HepG2 (cell line): ENCODE data around the gene AMTN. TPM values are rescaled to one million over a fixed set of nuclear protein-coding genes. Genes with fewer than 3 reads are reported as not detected.
A peak's percentile ranks its signal among the peaks of the same experiment; 100 is the strongest.

Source experiments
- ATAC-seq: fragments of 200-7000 bp; cut with Tn5 transposase; 3 replicates; pipeline ENCODE4 v1.9.1; 2020; ENCODE audit warnings: mild to moderate bottlenecking, moderate library complexity
- BruUV-seq: library from RNA; stranded (reverse); fragments of 400-500 nt; replicated peaks from 2 replicates; lab custom pipeline; 2021; lab: Mats Ljungman, UMichigan
- CTCF ChIA-PET: fragments of 300-600 bp; formaldehyde crosslinking; extraction: SDS; loops from one replicate; lab custom pipeline; 2021; ENCODE audit warnings: low total read pairs, inconsistent platforms, low intra/inter-chr PET ratio; lab: Yijun Ruan, JAX
- POLR2A ChIA-PET: fragments of 350-600 bp; sonication (Branson Sonifier 250); formaldehyde crosslinking; loops from one replicate; lab custom pipeline; 2020; ENCODE audit warnings: antibody characterized with exemption, inconsistent platforms; lab: Yijun Ruan, JAX
- DNase-seq: peaks from one replicate; pipeline ENCODE4 v3.0.0-alpha.2; 2015; ENCODE audit warnings: low spot score
- FAIRE-seq: peaks from 3 replicates; lab custom pipeline; 2011; peaks lifted over from hg19 to GRCh38; lab: Jason Lieb, UNC
- H2AFZ ChIP-seq: one replicate; pipeline ENCODE4 v1.6.1; 2011; ENCODE audit warnings: low read length, inconsistent platforms
- H3K27ac ChIP-seq: fragments of 300-600 bp; 3 replicates; pipeline ENCODE4 v1.8.0; 2011; ENCODE audit warnings: mixed run types, mild to moderate bottlenecking, mixed read lengths, low read length, inconsistent platforms; ENCODE audit not compliant: insufficient read depth; ENCODE audit errors: extremely low read length
- H3K27me3 ChIP-seq, 2 experiments: fragments of 200-600 bp in 1 of 2; 2 replicates in 1 of 2; 3 replicates in 1 of 2; pipeline versions ENCODE4 v1.6.0 to v1.8.0; 2011; ENCODE audit warnings: low read length in 2 of 2, mild to moderate bottlenecking in 2 of 2, moderate library complexity in 2 of 2, inconsistent platforms in 1 of 2; ENCODE audit not compliant: insufficient read depth in 2 of 2, control insufficient read depth in 1 of 2
- H3K36me3 ChIP-seq, 2 experiments: fragments of 200-600 bp in 1 of 2; replicated peaks in 1 of 2; 2 replicates in 1 of 2; 3 replicates in 1 of 2; pipeline versions ENCODE4 v1.5.1 to v1.8.0; 2011; ENCODE audit warnings: low read length in 2 of 2, inconsistent platforms in 1 of 2; ENCODE audit not compliant: insufficient read depth in 2 of 2, control insufficient read depth in 1 of 2
- H3K4me1 ChIP-seq: 2 replicates; pipeline ENCODE4 v1.5.1; 2012; ENCODE audit warnings: low read length, inconsistent platforms; ENCODE audit not compliant: insufficient read depth
- H3K4me2 ChIP-seq: 2 replicates; pipeline ENCODE4 v1.6.0; 2011; ENCODE audit warnings: low read depth, low read length, inconsistent platforms
- H3K4me3 ChIP-seq, 3 experiments: fragments of 200-600 bp in 1 of 3; sonication (generic), shearing (Covaris generic) in 1 of 3; replicated peaks in 1 of 3; 2 replicates each; pipeline ENCODE4 v1.5.1; 2011 to 2016; ENCODE audit warnings: low read length in 3 of 3, inconsistent platforms in 2 of 3, low read depth in 2 of 3, mild to moderate bottlenecking in 2 of 3, control low read depth in 1 of 3, mixed read lengths in 1 of 3; ENCODE audit not compliant: insufficient read depth in 1 of 3
- H3K79me2 ChIP-seq: one replicate; pipeline ENCODE4 v1.6.1; 2011; ENCODE audit warnings: low read length, inconsistent platforms; ENCODE audit not compliant: insufficient read depth
- H3K9ac ChIP-seq: 2 replicates; pipeline ENCODE4 v1.6.0; 2011; ENCODE audit warnings: mild to moderate bottlenecking, low read depth, low read length, inconsistent platforms; ENCODE audit not compliant: insufficient read depth
- H3K9me3 ChIP-seq: 2 replicates; pipeline ENCODE4 v1.5.1; 2012; ENCODE audit warnings: mild to moderate bottlenecking, low read length
- H4K20me1 ChIP-seq: 2 replicates; pipeline ENCODE4 v1.6.0; 2011; ENCODE audit warnings: inconsistent platforms, mild to moderate bottlenecking, low read length, moderate library complexity; ENCODE audit not compliant: insufficient read depth
- ASH2L ChIP-seq: fragments of 300-600, 200-600 bp; sonication (generic); IDR thresholded peaks from 2 replicates; pipeline ENCODE4 v1.7.0; 2017; ENCODE audit warnings: low read depth, mild to moderate bottlenecking, moderate library complexity, mixed read lengths, low read length; ENCODE audit not compliant: insufficient read length
- CEBPB ChIP-seq: IDR thresholded peaks from 2 replicates; pipeline ENCODE4 v1.6.1; 2011; ENCODE audit warnings: low read depth, low read length, improper control_type of control experiment, borderline replicate concordance
- HNF4A ChIP-seq: sonication (generic); formaldehyde crosslinking; IDR thresholded peaks from 2 replicates; pipeline ENCODE4 v1.4.0; 2020; ENCODE audit warnings: missing genetic modification reagents
- PAXIP1 ChIP-seq: sonication (generic); formaldehyde crosslinking; conservative IDR thresholded peaks from 2 replicates; pipeline ENCODE4 v1.4.0; 2020; ENCODE audit warnings: mild to moderate bottlenecking, missing genetic modification reagents, moderate library complexity
- PHF21A ChIP-seq: sonication (generic); formaldehyde crosslinking; IDR thresholded peaks from 2 replicates; pipeline ENCODE4 v1.5.0; 2020; ENCODE audit warnings: mild to moderate bottlenecking, missing genetic modification reagents
- RFX3 ChIP-seq: IDR thresholded peaks from 2 replicates; pipeline ENCODE4 v1.6.1; 2016; ENCODE audit warnings: missing biosample characterization, missing genetic modification reagents
- SIX4 ChIP-seq: sonication (generic); formaldehyde crosslinking; IDR thresholded peaks from 2 replicates; pipeline ENCODE4 v1.4.0; 2020; ENCODE audit warnings: missing genetic modification reagents
- SOX5 ChIP-seq: IDR thresholded peaks from 2 replicates; pipeline ENCODE4 v1.6.1; 2016; ENCODE audit warnings: borderline replicate concordance
- SOX6 ChIP-seq, 2 experiments: fragments of 450-650 bp in 1 of 2; sonication (generic) in 1 of 2; formaldehyde crosslinking in 1 of 2; IDR thresholded peaks; 2 replicates each; pipeline versions ENCODE4 v1.4.0 to v1.6.1; 2017 to 2020; ENCODE audit warnings: antibody characterized with exemption in 1 of 2, mild to moderate bottlenecking in 1 of 2, missing genetic modification reagents in 1 of 2
- XRCC5 ChIP-seq: fragments of 200-400 bp; formaldehyde crosslinking; optimal IDR thresholded peaks from 2 replicates; pipeline ENCODE3; 2017; ENCODE audit warnings: mild to moderate bottlenecking, low read length
- ZNF101 ChIP-seq: sonication (generic); formaldehyde crosslinking; IDR thresholded peaks from 2 replicates; pipeline ENCODE4 v1.4.0; 2020; ENCODE audit warnings: mild to moderate bottlenecking, low read depth, missing genetic modification reagents, borderline replicate concordance
- ZNF331 ChIP-seq: sonication (generic); formaldehyde crosslinking; IDR thresholded peaks from 2 replicates; pipeline ENCODE4 v1.4.0; 2020; ENCODE audit warnings: missing genetic modification reagents
- whole genome bisulfite sequencing: methylation state at CpG from one replicate; pipeline ENCODE4 v1.1.6; 2017; ENCODE audit warnings: low lambda C conversion rate; 5-methylcytosine and 5-hydroxymethylcytosine counted together
- in situ Hi-C: cut with HindIII; loops from 2 replicates; pipeline ENCODE4 v1.10.0; 2017; ENCODE audit warnings: low pct_unique_long_range_greater_than_20kb; ENCODE audit not compliant: extremely low pct_ligation_motif_present
- intact Hi-C: fragments of 100-400 bp; cut with micrococcal nuclease; formaldehyde crosslinking; loops from one replicate; pipeline ENCODE4 v1.10.0; 2022; ENCODE audit not compliant: unreplicated experiment
- polyA plus RNA-seq, 8 experiments: library from polyadenylated mRNA; depleted of rRNA in 3 of 8; stranded (reverse) in 7 of 8; unstranded in 1 of 8; fragments of >200 nt; fragmentation: Illumina TruSeq in 4 of 8; extraction: Trizol in 4 of 8; gene quantifications; 2 replicates each; pipeline versions ENCODE4 v1.2.1 to v1.2.3, GENCODE V29; 2011 to 2016; ENCODE audit warnings: low read depth in 4 of 8, missing spikeins in 1 of 8, mixed read lengths in 1 of 8; ENCODE audit not compliant: insufficient read depth in 1 of 8
- total RNA-seq, 5 experiments: library from RNA; depleted of rRNA; stranded (reverse); fragments of >200 nt; fragmentation: Illumina TruSeq; extraction: Trizol; gene quantifications; 2 replicates each; pipeline ENCODE4 v1.2.3, GENCODE V29; 2016; ENCODE audit warnings: low read depth in 1 of 5
- TF ChIP-seq, protein P1 (sequence below): sonication (generic); IDR thresholded peaks from 2 replicates; pipeline ENCODE4 v1.6.1; 2016; ENCODE audit warnings: low read depth, borderline replicate concordance

AMTN gene
- total and polyA plus RNA-seq, 2 of the 13 experiments (the other 11 are each of a cell fraction or from before 2014, with no cell fraction given): 0.15 TPM; not detected in 1

GRCh38 chr4:70575964-70576363 lies 57.6 kb downstream of the AMTN start:
- Histone ChIP-seq H3K27ac (no peak overlapping the region), H3K4me2 (no peak overlapping the region), H3K36me3 (no peaks in the 10 kb centered on the region), H3K9ac (no peak overlapping the region), H3K79me2 (no peaks in the 10 kb centered on the region), H3K9me3 (peaks cover 5% of the 10 kb centered on the region), H2AFZ (no peak overlapping the region), H3K4me3 (no peak overlapping the region)
- BruUV-seq: no TSS peak
- DNase-seq (no peak), ATAC-seq (no peak), FAIRE-seq (no peak)
- in situ Hi-C loops: no loop called here
- CTCF ChIA-PET: no interaction called here
- POLR2A ChIA-PET: no interaction called here
- TF ChIP-seq ZNF331 (CRISPR knock-in tag) (peak; percentile 99), RFX3 (CRISPR knock-in tag) (no peak)
- TF ChIP-seq, all 625 proteins: peak for 1
- Histone ChIP-seq H3K4me1 (peaks cover 25% of the 10 kb centered on the region), H4K20me1 (no peaks in the 10 kb centered on the region), H3K27me3 (peaks cover 1 to 8% of the 10 kb centered on the region in 2 experiments; a peak in 1 of 5 replicates)
- intact Hi-C loops: no loop called here

DNA sequence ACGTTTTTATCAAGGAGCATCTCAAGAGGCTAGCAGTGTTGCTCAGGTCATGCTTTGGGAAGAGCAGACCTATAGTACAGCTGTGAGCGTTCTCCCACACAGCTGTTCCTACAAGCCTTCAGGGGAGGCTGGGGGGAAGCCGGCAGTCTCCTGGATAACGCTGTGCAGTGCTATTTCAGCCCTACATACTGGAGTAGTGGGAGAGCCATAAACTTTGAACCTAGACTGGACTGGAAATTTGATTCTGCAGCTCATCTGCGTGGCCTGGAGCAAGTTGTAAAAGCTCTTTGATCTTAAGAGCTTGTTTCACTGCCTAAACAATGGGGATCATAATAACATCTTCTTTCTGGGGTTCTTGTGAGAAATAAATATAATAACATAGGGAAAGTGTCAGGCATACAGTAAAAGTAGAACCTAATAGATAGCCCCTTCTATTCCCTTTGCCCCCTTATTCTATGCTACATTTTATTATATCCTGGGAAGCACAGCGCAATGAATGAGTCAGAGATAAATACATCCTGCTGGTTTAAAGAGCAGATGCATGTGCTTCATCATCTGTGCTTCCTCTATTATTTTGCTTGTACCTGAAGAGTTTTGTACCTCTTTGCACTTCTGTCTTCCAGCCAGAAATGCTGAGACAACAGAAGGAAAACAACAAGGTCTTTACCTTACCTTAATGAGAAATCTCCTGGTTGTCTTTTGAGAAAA lies 59.0 kb downstream of the AMTN start:
- no peak overlapping the region for H2AFZ ChIP-seq
- H3K36me3 ChIP-seq: no peaks in the 10 kb centered on the region
- ChIA-PET CTCF (no interaction called here), POLR2A (no interaction called here)
- no peak overlapping the region for H3K9ac ChIP-seq
- H3K27me3 ChIP-seq: no peaks in the 10 kb centered on the region
- H3K79me2 ChIP-seq: no peaks in the 10 kb centered on the region
- BruUV-seq: no TSS peak
- H3K4me3 ChIP-seq: peak overlapping the region in 1 of 3 experiments; percentile 19; a peak in 1 of 6 replicates
- 11% methylated on average over 4 of the region's 6 CpGs for WGBS
- ATAC-seq (peak; percentile 97), DNase-seq (peak; percentile 50), FAIRE-seq (no peak)
- H3K27ac ChIP-seq: no peak overlapping the region
- no peaks in the 10 kb centered on the region for H4K20me1 ChIP-seq
- in situ Hi-C loops (no loop called here), intact Hi-C loops (no loop called here)
- peak overlapping the region; percentile 61 for H3K4me2 ChIP-seq
- H3K9me3 ChIP-seq: peaks cover 5% of the 10 kb centered on the region
- peaks cover 25% of the 10 kb centered on the region for H3K4me1 ChIP-seq
- TF ChIP-seq SIX4 (peak; percentile 83), SOX6 (IDR thresholded peaks at IDR 0.05) (no peak), SOX6 (CRISPR knock-in tag; IDR thresholded peaks at IDR 0.05) (no peak), PAXIP1 (CRISPR knock-in tag) (peak; percentile 44; the same call in 1 of the 2 replicates), PHF21A (CRISPR knock-in tag) (0 out of 2 replicates have a peak, but pooled peaks have one; percentile 33), HNF4A (CRISPR knock-in tag) (peak; percentile 66), SOX5 (CRISPR knock-in tag) (0 out of 2 replicates have a peak, but pooled peaks have one; percentile 17), XRCC5 (peak; percentile 22), ZNF101 (CRISPR knock-in tag) (no peak), CEBPB (no peak), ASH2L (peak; percentile 38)
- TF ChIP-seq, protein P1, sequence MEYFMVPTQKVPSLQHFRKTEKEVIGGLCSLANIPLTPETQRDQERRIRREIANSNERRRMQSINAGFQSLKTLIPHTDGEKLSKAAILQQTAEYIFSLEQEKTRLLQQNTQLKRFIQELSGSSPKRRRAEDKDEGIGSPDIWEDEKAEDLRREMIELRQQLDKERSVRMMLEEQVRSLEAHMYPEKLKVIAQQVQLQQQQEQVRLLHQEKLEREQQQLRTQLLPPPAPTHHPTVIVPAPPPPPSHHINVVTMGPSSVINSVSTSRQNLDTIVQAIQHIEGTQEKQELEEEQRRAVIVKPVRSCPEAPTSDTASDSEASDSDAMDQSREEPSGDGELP: peak; percentile 54; the same call in 1 of the 2 replicates
